ENCODE data around the gene CRNKL1. TPM values are rescaled to one million over a fixed set of nuclear protein-coding genes. Genes with fewer than 3 reads are reported as not detected.
A peak's percentile ranks its signal among the peaks of the same experiment; 100 is the strongest.

CRNKL1 gene
- total RNA-seq, 1 experiment from 2014 or later: 49.7 TPM

DNA sequence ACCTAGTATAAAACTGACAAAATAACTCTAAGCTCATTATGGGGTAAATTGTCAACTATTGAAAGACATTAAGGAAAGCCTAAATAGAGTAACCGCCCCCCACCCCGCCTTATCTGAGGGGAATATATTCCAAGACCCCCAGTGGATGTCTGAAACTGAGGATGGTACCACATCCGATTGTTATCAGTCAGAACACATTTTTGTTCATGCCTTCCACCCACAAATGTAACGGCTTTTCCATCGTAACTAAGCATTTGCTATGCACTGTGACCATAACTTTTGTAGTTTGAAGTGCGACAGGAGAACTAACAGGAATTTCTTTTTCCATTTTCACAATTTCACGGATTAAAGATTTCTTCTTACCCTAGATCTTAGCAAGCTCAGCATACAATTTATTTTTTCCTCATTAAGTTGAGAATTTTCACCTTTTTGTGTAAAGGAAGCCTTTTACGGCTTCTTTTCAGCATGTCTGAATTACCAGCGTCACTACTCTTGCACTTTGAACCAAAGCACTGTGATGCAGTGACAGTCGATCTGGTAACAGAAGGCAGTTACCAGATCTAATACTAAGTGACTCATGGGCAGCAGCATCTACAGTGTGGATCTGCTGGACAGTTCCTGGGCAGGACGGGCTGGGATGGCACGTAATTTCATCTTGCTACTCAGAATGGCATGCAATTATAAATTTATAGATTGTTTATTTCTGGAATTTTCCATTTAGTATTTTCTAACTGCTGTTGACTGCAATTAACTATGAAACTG is 11.9 kb upstream of the CRNKL1 start:
- DNase-seq (ENCODE audit: low read depth): peak; percentile 49

DNA sequence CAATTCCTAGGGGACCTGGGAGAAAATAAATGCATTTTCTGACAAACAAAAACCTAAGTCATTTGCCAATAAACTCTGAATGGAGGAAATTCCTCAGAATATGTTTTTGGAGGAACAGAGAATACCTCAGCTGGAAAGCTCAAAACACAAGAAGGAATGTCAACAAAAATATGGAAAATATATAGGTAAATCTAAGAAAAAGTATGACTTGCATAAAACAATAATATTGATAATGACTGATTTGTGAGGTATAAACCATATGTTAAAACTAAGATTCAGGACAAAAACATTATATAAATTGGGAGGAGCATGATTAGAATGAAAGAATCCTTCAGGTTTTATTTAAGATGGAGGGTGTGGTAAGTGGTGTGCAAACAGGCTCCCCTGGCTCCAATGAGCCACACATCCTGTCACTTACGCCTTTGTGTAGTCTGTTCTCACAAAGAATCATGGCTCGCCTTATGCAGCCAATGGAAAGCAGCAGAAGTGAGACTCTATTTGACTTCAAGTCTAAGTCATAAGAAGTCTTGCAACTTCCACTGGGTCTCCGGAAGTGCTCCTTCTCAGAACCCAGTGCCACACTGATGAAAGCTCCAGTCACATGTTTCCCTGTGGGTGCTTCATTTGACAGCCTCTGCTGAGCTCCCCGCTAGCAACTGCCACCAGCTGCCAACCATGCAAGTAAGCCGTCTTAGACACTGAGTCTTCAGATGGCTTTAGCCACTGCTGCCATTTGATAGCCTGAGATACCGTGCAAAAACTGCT is 8.2 kb upstream of the CRNKL1 start:
- DNase-seq (ENCODE audit: low read depth): peak; percentile 14

DNA sequence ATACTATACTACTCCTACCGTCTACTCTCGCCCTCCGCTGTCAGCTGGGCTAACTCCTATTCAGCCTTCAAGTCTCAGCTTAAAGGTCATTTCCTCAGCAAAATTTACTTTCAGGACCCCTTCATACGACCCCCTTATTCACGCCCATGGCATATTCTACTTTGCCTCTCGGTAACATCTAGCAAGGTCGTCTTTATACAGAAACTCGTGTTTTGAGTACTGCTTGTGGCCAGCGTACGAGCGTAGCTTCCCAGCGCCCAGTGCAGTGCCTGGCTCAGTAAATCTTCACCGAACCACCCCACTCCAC is 546 bp downstream of the CRNKL1 start:
- DNase-seq (ENCODE audit: low read depth): no peak

GRCh38 chr20:20039752-20040387 is 12.4 kb downstream of the CRNKL1 start:
- DNase-seq (ENCODE audit: low read depth): no peak

GRCh38 chr20:20038586-20038985 is 13.7 kb downstream of the CRNKL1 start:
- no peak for DNase-seq (ENCODE audit: low read depth)

- peak; percentile 39 for DNase-seq (ENCODE audit: low read depth)
Observed at GRCh38 chr20:20037960-20038359, 14.3 kb downstream of the CRNKL1 start.

- DNase-seq (ENCODE audit: low read depth): no peak
Observed at GRCh38 chr20:20036756-20037155, 15.5 kb downstream of the CRNKL1 start.

GRCh38 chr20:20034486-20034885 is 17.8 kb downstream of the CRNKL1 start:
- DNase-seq (ENCODE audit: low read depth): no peak

GRCh38 chr20:20031790-20032189 is 20.5 kb downstream of the CRNKL1 start:
- DNase-seq (ENCODE audit: low read depth): no peak

GRCh38 chr20:20027284-20027683 is 25.0 kb downstream of the CRNKL1 start:
- no peak for DNase-seq (ENCODE audit: low read depth)

- DNase-seq (ENCODE audit: low read depth): no peak
Observed at GRCh38 chr20:20024942-20025341, 27.3 kb downstream of the CRNKL1 start.

DNA sequence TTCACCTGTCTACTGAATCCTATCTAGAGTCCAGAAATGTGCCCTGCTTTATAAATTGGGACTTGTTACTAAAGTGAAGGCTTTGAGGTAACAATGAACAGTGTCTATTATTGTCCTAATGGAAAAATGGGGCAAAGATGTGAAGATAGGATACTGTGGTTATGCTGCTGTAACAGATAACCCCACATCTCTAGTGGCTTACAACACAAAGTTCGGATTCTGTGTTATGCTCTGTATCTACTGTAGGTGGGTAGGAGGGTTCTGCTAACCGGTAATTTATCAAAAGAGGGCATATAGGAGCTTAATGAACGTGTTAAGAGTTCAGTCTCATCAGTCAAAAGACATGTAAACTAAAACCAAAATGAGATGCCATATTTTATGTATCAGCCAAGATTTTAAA is 28.9 kb downstream of the CRNKL1 start:
- DNase-seq (ENCODE audit: low read depth): no peak

- DNase-seq (ENCODE audit: low read depth): no peak
Observed at GRCh38 chr20:20022498-20022897, 29.8 kb downstream of the CRNKL1 start.

GRCh38 chr20:20021835-20022234 is 30.4 kb downstream of the CRNKL1 start:
- DNase-seq (ENCODE audit: low read depth): no peak

GRCh38 chr20:20020908-20021307 is 31.4 kb downstream of the CRNKL1 start:
- DNase-seq (ENCODE audit: low read depth): no peak

- DNase-seq (ENCODE audit: low read depth): no peak
Observed at GRCh38 chr20:20019123-20019522, 33.1 kb downstream of the CRNKL1 start.

DNA sequence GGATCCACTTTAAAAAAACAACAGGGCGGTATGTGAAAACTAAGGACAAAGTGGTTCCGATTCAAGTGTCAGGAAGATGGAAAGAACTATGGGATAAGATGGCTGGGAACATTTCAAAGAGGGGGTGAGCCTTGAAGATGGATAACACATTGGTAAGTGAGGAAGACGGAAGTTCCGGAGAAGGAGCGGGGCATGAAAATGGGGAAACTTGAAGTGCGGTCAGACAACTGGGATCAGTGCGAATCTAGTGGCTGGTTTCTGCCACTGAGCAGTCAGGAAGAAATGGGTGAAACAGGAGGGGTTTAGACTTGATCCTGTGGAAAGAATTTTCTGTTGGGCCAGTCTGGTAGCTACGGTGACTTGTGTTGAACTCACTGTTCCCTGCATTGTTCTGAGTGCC is 33.9 kb downstream of the CRNKL1 start:
- no peak for DNase-seq (ENCODE audit: low read depth)

- no peak for DNase-seq (ENCODE audit: low read depth)
Observed at GRCh38 chr20:20017844-20018185, 34.5 kb downstream of the CRNKL1 start.

- DNase-seq (ENCODE audit: low read depth): peak; percentile 96
Observed at GRCh38 chr20:20017001-20017843, 35.0 kb downstream of the CRNKL1 start, which contains the start of gene NAA20. Gene NAA20, plus strand, starts transcription at chr20:20017362. Its CDS starts 35 bp downstream, at chr20:20017397.

DNA sequence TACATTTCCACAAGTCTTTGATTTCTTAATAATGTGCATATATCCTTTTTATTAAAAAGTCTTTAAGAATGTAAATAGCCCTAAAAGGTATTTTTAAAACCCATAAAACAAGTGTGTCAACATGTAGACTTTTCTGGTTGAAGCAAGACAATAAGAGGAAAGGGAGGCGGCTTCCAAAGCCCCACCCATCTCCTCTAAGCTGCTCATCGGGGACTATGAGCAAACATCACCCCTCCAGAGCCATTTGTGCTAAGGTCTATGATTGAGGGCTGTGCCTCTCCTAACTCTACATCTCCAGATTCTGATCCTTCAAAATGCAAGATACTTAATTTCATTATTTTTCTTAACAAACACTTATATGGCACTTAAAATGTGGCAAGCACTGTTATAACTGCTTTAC is 37.6 kb downstream of the CRNKL1 start:
- no peak for DNase-seq (ENCODE audit: low read depth)

DNA sequence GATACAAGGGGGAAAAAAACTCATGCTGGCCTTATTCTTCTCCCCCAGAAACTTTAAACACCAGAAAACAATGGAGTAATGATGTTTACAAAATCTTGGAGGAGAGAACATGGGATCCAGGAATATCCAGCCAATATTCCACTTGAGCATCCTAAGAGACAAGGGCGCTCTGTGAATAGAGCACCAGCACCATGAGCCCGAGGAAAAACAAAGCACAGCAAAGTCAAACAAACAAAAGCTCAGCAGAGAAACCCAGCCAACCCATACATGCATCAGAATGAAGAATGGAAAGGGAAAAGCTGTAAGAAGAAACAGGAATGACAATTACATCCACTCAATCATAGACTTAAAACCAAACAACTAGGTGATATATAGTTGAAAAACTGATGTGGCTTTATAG is 39.7 kb downstream of the CRNKL1 start:
- DNase-seq (ENCODE audit: low read depth): no peak

All from RPMI7951 (cell line).